Measurements from ENCODE around the gene ADH6. TPM values are rescaled to one million over a fixed set of nuclear protein-coding genes. Genes with fewer than 3 reads are reported as not detected.

The ADH6 gene
- total and polyA plus RNA-seq, 2 of the 13 experiments (the other 11 are each of a cell fraction or from before 2014, with no cell fraction given), result 39.8 to 73.9 TPM

DNA sequence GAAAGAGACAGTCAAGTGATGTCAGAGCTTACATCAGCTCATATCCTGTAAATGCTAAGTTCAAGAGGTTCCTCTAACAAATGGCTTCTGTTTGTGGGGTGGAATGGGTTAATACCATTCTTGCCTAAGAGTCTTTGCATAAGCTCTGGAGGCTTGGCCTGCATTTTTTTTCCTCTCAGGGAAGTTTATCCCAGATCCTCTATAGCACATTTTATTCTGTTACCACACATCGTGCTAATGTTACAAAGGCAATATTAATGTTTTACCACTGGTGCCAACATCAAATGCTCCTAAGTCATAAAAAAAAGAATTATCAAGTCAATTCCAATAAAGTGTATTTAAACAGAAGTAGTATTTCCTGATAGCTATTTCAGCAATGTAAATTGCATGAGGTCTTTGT is 2.9 kb upstream of the ADH6 start (continued):
- TF ChIP-seq, protein P1, sequence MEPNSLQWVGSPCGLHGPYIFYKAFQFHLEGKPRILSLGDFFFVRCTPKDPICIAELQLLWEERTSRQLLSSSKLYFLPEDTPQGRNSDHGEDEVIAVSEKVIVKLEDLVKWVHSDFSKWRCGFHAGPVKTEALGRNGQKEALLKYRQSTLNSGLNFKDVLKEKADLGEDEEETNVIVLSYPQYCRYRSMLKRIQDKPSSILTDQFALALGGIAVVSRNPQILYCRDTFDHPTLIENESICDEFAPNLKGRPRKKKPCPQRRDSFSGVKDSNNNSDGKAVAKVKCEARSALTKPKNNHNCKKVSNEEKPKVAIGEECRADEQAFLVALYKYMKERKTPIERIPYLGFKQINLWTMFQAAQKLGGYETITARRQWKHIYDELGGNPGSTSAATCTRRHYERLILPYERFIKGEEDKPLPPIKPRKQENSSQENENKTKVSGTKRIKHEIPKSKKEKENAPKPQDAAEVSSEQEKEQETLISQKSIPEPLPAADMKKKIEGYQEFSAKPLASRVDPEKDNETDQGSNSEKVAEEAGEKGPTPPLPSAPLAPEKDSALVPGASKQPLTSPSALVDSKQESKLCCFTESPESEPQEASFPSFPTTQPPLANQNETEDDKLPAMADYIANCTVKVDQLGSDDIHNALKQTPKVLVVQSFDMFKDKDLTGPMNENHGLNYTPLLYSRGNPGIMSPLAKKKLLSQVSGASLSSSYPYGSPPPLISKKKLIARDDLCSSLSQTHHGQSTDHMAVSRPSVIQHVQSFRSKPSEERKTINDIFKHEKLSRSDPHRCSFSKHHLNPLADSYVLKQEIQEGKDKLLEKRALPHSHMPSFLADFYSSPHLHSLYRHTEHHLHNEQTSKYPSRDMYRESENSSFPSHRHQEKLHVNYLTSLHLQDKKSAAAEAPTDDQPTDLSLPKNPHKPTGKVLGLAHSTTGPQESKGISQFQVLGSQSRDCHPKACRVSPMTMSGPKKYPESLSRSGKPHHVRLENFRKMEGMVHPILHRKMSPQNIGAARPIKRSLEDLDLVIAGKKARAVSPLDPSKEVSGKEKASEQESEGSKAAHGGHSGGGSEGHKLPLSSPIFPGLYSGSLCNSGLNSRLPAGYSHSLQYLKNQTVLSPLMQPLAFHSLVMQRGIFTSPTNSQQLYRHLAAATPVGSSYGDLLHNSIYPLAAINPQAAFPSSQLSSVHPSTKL (CRISPR knock-in tag; IDR thresholded peaks at IDR 0.05), result 0 out of 2 replicates have a peak, but pooled peaks have one; percentile 21
- no peak for TF ChIP-seq NFIB (CRISPR knock-in tag; IDR thresholded peaks at IDR 0.05; ENCODE audit: borderline replicate concordance)
- TF ChIP-seq ZIK1 (CRISPR knock-in tag; IDR thresholded peaks at IDR 0.05; ENCODE audit: borderline replicate concordance, low read depth), result no peak
- TF ChIP-seq RELA (CRISPR knock-in tag; IDR thresholded peaks at IDR 0.05), result no peak
- TF ChIP-seq, protein P2, sequence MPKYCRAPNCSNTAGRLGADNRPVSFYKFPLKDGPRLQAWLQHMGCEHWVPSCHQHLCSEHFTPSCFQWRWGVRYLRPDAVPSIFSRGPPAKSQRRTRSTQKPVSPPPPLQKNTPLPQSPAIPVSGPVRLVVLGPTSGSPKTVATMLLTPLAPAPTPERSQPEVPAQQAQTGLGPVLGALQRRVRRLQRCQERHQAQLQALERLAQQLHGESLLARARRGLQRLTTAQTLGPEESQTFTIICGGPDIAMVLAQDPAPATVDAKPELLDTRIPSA (CRISPR knock-in tag; IDR thresholded peaks at IDR 0.05; ENCODE audit: borderline replicate concordance), result no peak
- TF ChIP-seq BHLHE40 (IDR thresholded peaks at IDR 0.05; ENCODE audit: low read length), result no peak
- 0 out of 2 replicates have a peak, but pooled peaks have one; percentile 24 for TF ChIP-seq ZNF644 (CRISPR knock-in tag; IDR thresholded peaks at IDR 0.05; ENCODE audit: low read depth)
- no peak for TF ChIP-seq SMAD3 (CRISPR knock-in tag; IDR thresholded peaks at IDR 0.05)
- no peak for TF ChIP-seq JARID2 (CRISPR knock-in tag; IDR thresholded peaks at IDR 0.05; ENCODE audit: insufficient replicate concordance)
- no peak for TF ChIP-seq ZEB1 (IDR thresholded peaks at IDR 0.05; ENCODE audit: insufficient replicate concordance, low read depth)
- no peak for TF ChIP-seq SPEN (CRISPR knock-in tag; IDR thresholded peaks at IDR 0.05; ENCODE audit: low read depth)
- no peak for TF ChIP-seq ERF (CRISPR knock-in tag; IDR thresholded peaks at IDR 0.05)
- TF ChIP-seq CEBPB (IDR thresholded peaks at IDR 0.05; ENCODE audit: borderline replicate concordance, low read depth, low read length), result peak; percentile 51; the same call in 1 of the 2 replicates
- TF ChIP-seq, protein P3, sequence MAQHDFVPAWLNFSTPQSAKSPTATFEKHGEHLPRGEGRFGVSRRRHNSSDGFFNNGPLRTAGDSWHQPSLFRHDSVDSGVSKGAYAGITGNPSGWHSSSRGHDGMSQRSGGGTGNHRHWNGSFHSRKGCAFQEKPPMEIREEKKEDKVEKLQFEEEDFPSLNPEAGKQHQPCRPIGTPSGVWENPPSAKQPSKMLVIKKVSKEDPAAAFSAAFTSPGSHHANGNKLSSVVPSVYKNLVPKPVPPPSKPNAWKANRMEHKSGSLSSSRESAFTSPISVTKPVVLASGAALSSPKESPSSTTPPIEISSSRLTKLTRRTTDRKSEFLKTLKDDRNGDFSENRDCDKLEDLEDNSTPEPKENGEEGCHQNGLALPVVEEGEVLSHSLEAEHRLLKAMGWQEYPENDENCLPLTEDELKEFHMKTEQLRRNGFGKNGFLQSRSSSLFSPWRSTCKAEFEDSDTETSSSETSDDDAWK (CRISPR knock-in tag; IDR thresholded peaks at IDR 0.05), result no peak
- TF ChIP-seq NR2C2 (CRISPR knock-in tag; IDR thresholded peaks at IDR 0.05; ENCODE audit: borderline replicate concordance), result no peak
- peak; percentile 98 for TF ChIP-seq ZNF652 (CRISPR knock-in tag; IDR thresholded peaks at IDR 0.05; ENCODE audit: borderline replicate concordance, low read depth)
- TF ChIP-seq, protein P4, sequence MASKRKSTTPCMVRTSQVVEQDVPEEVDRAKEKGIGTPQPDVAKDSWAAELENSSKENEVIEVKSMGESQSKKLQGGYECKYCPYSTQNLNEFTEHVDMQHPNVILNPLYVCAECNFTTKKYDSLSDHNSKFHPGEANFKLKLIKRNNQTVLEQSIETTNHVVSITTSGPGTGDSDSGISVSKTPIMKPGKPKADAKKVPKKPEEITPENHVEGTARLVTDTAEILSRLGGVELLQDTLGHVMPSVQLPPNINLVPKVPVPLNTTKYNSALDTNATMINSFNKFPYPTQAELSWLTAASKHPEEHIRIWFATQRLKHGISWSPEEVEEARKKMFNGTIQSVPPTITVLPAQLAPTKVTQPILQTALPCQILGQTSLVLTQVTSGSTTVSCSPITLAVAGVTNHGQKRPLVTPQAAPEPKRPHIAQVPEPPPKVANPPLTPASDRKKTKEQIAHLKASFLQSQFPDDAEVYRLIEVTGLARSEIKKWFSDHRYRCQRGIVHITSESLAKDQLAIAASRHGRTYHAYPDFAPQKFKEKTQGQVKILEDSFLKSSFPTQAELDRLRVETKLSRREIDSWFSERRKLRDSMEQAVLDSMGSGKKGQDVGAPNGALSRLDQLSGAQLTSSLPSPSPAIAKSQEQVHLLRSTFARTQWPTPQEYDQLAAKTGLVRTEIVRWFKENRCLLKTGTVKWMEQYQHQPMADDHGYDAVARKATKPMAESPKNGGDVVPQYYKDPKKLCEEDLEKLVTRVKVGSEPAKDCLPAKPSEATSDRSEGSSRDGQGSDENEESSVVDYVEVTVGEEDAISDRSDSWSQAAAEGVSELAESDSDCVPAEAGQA (IDR thresholded peaks at IDR 0.05; ENCODE audit: low read depth), result no peak
- TF ChIP-seq, protein P4 (CRISPR knock-in tag; IDR thresholded peaks at IDR 0.05; ENCODE audit: borderline replicate concordance), result no peak
- no peak for TF ChIP-seq ZNF354B (CRISPR knock-in tag; IDR thresholded peaks at IDR 0.05)

All from HepG2 (cell line).